SJSA1 (cell line): Measurements from ENCODE around the gene TLR3. TPM values are rescaled to one million over a fixed set of nuclear protein-coding genes. Genes with fewer than 3 reads are reported as not detected.

Experiments used
- DNase-seq, 2 experiments: peaks; one replicate each; pipeline ENCODE4 v3.0.0-alpha.2; 2015 to 2020; ENCODE audit warnings: low spot score in 2 of 2, low read depth in 1 of 2
- H3K27ac ChIP-seq: fragments of 250-450 bp; sonication (Bioruptor Pico); 2 replicates; pipeline ENCODE4 v1.5.1; 2020; ENCODE audit warnings: mild to moderate bottlenecking, moderate library complexity
- H3K27me3 ChIP-seq: fragments of 250-450 bp; sonication (Bioruptor Pico); replicated peaks from 2 replicates; pipeline ENCODE4 v1.5.1; 2020; ENCODE audit warnings: mild to moderate bottlenecking, moderate library complexity
- H3K36me3 ChIP-seq: fragments of 250-450 bp; sonication (Bioruptor Pico); 2 replicates; pipeline ENCODE4 v1.5.1; 2020; ENCODE audit warnings: mild to moderate bottlenecking
- H3K4me1 ChIP-seq: fragments of 250-450 bp; sonication (Bioruptor Pico); replicated peaks from 2 replicates; pipeline ENCODE4 v1.6.1; 2021; ENCODE audit warnings: mild to moderate bottlenecking
- H3K4me3 ChIP-seq: fragments of 250-450 bp; sonication (Bioruptor Pico); 2 replicates; pipeline ENCODE4 v1.5.1; 2020; ENCODE audit warnings: mild to moderate bottlenecking
- H3K9me3 ChIP-seq: fragments of 250-450 bp; sonication (Bioruptor Pico); replicated peaks from 2 replicates; pipeline ENCODE4 v1.5.1; 2020; ENCODE audit warnings: mild to moderate bottlenecking
- total RNA-seq: library from RNA; depleted of rRNA; stranded (reverse); fragments of >200 nt; shearing (Covaris generic); gene quantifications from 2 replicates; pipeline ENCODE4 v1.2.3, GENCODE V29; 2014

TLR3 gene
- total RNA-seq, 1 experiment from 2014 or later: 3.4 TPM

- peak; percentile 38 to 54 for DNase-seq
- Histone ChIP-seq H3K36me3 (no peaks in the 10 kb centered on the region), H3K4me1 (peaks cover 6% of the 10 kb centered on the region; the same call in 1 of the 2 replicates), H3K27ac (no peak overlapping the region), H3K9me3 (no peaks in the 10 kb centered on the region), H3K4me3 (peak overlapping the region; percentile 41), H3K27me3 (no peaks in the 10 kb centered on the region; the same call in 1 of the 2 replicates)
Observed at GRCh38 chr4:186067757-186068385, 1.1 kb upstream of the TLR3 start.

GRCh38 chr4:186069729-186070128, 773 bp downstream of the TLR3 start:
- H3K4me1 ChIP-seq: peaks cover 6% of the 10 kb centered on the region; the same call in 1 of the 2 replicates
- H3K36me3 ChIP-seq: no peaks in the 10 kb centered on the region
- H3K9me3 ChIP-seq: no peaks in the 10 kb centered on the region
- H3K4me3 ChIP-seq: no peak overlapping the region
- H3K27ac ChIP-seq: no peak overlapping the region
- no peak for DNase-seq
- H3K27me3 ChIP-seq: no peaks in the 10 kb centered on the region

GRCh38 chr4:186072516-186072915, 3.6 kb downstream of the TLR3 start:
- Histone ChIP-seq H3K27ac (no peak overlapping the region), H3K4me3 (no peak overlapping the region), H3K36me3 (no peaks in the 10 kb centered on the region), H3K9me3 (no peaks in the 10 kb centered on the region), H3K27me3 (no peaks in the 10 kb centered on the region), H3K4me1 (peaks cover 6% of the 10 kb centered on the region; the same call in 1 of the 2 replicates)
- no peak for DNase-seq

- H3K36me3 ChIP-seq: no peaks in the 10 kb centered on the region
- H3K27me3 ChIP-seq: no peaks in the 10 kb centered on the region
- H3K9me3 ChIP-seq: no peaks in the 10 kb centered on the region
- DNase-seq: no peak
- H3K27ac ChIP-seq: no peak overlapping the region
- no peaks in the 10 kb centered on the region; the same call in 1 of the 2 replicates for H3K4me1 ChIP-seq
- H3K4me3 ChIP-seq: no peak overlapping the region
Observed at GRCh38 chr4:186074189-186074588, 5.2 kb downstream of the TLR3 start.

- DNase-seq: no peak
- Histone ChIP-seq H3K9me3 (no peaks in the 10 kb centered on the region), H3K27me3 (no peaks in the 10 kb centered on the region), H3K4me1 (no peaks in the 10 kb centered on the region), H3K36me3 (no peaks in the 10 kb centered on the region), H3K27ac (no peak overlapping the region), H3K4me3 (no peak overlapping the region)
Observed at GRCh38 chr4:186078981-186079638, 10.2 kb downstream of the TLR3 start.

- H3K27ac ChIP-seq: no peak overlapping the region
- no peak overlapping the region for H3K4me3 ChIP-seq
Observed at GRCh38 chr4:186079694-186080093, 10.7 kb downstream of the TLR3 start.

GRCh38 chr4:186081202-186081807, 12.3 kb downstream of the TLR3 start:
- H3K36me3 ChIP-seq: no peaks in the 10 kb centered on the region
- no peak for DNase-seq
- no peaks in the 10 kb centered on the region for H3K4me1 ChIP-seq
- no peak overlapping the region for H3K4me3 ChIP-seq
- H3K9me3 ChIP-seq: no peaks in the 10 kb centered on the region
- H3K27me3 ChIP-seq: no peaks in the 10 kb centered on the region
- H3K27ac ChIP-seq: no peak overlapping the region

More at GRCh38 chr4:186079694-186080093, 10.7 kb downstream of the TLR3 start:
- H3K4me1 ChIP-seq: no peaks in the 10 kb centered on the region
- DNase-seq: no peak
- H3K9me3 ChIP-seq: no peaks in the 10 kb centered on the region
- H3K27me3 ChIP-seq: no peaks in the 10 kb centered on the region
- H3K36me3 ChIP-seq: no peaks in the 10 kb centered on the region

GRCh38 chr4:186082221-186082620, 13.3 kb downstream of the TLR3 start:
- Histone ChIP-seq H3K27ac (no peak overlapping the region), H3K36me3 (no peaks in the 10 kb centered on the region), H3K4me3 (no peak overlapping the region), H3K9me3 (no peaks in the 10 kb centered on the region), H3K4me1 (no peaks in the 10 kb centered on the region), H3K27me3 (no peaks in the 10 kb centered on the region)
- DNase-seq: no peak

GRCh38 chr4:186088523-186088922, 19.6 kb downstream of the TLR3 start:
- Histone ChIP-seq H3K27ac (no peak overlapping the region), H3K4me1 (no peaks in the 10 kb centered on the region), H3K27me3 (no peaks in the 10 kb centered on the region), H3K36me3 (no peaks in the 10 kb centered on the region), H3K9me3 (no peaks in the 10 kb centered on the region), H3K4me3 (no peak overlapping the region)
- DNase-seq: no peak

GRCh38 chr4:186092296-186092695, 23.3 kb downstream of the TLR3 start:
- Histone ChIP-seq H3K27ac (no peak overlapping the region), H3K4me3 (no peak overlapping the region), H3K36me3 (no peaks in the 10 kb centered on the region)

GRCh38 chr4:186095406-186095805, 26.4 kb downstream of the TLR3 start:
- Histone ChIP-seq H3K27ac (no peak overlapping the region), H3K4me3 (peak overlapping the region; percentile 29), H3K36me3 (no peaks in the 10 kb centered on the region), H3K27me3 (peaks cover 7% of the 10 kb centered on the region), H3K9me3 (no peaks in the 10 kb centered on the region), H3K4me1 (no peaks in the 10 kb centered on the region)
- peak in 1 of 2 experiments; percentile 16 for DNase-seq

More at GRCh38 chr4:186092296-186092695, 23.3 kb downstream of the TLR3 start:
- no peaks in the 10 kb centered on the region for H3K4me1 ChIP-seq
- DNase-seq: no peak
- H3K27me3 ChIP-seq: peaks cover 4% of the 10 kb centered on the region; the same call in 1 of the 2 replicates
- H3K9me3 ChIP-seq: no peaks in the 10 kb centered on the region

- Histone ChIP-seq H3K36me3 (no peaks in the 10 kb centered on the region), H3K4me1 (no peaks in the 10 kb centered on the region), H3K9me3 (no peaks in the 10 kb centered on the region), H3K27me3 (peaks cover 7% of the 10 kb centered on the region), H3K27ac (no peak overlapping the region), H3K4me3 (no peak overlapping the region)
- no peak for DNase-seq
Observed at GRCh38 chr4:186096681-186097165, 27.8 kb downstream of the TLR3 start.

- no peaks in the 10 kb centered on the region for H3K36me3 ChIP-seq
- peaks cover 7% of the 10 kb centered on the region for H3K27me3 ChIP-seq
- no peak overlapping the region for H3K27ac ChIP-seq
- H3K9me3 ChIP-seq: no peaks in the 10 kb centered on the region
- DNase-seq: no peak
- H3K4me1 ChIP-seq: no peaks in the 10 kb centered on the region
- no peak overlapping the region for H3K4me3 ChIP-seq
Observed at GRCh38 chr4:186097386-186097785, 28.4 kb downstream of the TLR3 start.

- no peaks in the 10 kb centered on the region for H3K36me3 ChIP-seq
Observed at GRCh38 chr4:186102931-186103330, 34.0 kb downstream of the TLR3 start.

More at GRCh38 chr4:186102931-186103330, 34.0 kb downstream of the TLR3 start:
- Histone ChIP-seq H3K27me3 (peaks cover 29% of the 10 kb centered on the region), H3K4me3 (no peak overlapping the region), H3K9me3 (no peaks in the 10 kb centered on the region), H3K27ac (no peak overlapping the region), H3K4me1 (peaks cover 8% of the 10 kb centered on the region)
- DNase-seq: no peak
